Measurements from ENCODE around the gene PALLD. TPM values are rescaled to one million over a fixed set of nuclear protein-coding genes. Genes with fewer than 3 reads are reported as not detected.

The PALLD gene
- total RNA-seq, 1 donor from 2014 or later, result 16.4 TPM

- Mint-ChIP-seq H3K27me3 (ENCODE audit: unreplicated experiment) (peaks cover 1% of the 10 kb centered on the region), H3K4me3 (ENCODE audit: unreplicated experiment) (no peak overlapping the region), H3K9me3 (ENCODE audit: unreplicated experiment) (no peaks in the 10 kb centered on the region), H3K36me3 (ENCODE audit: low read depth, unreplicated experiment) (no peaks in the 10 kb centered on the region), H3K27ac (ENCODE audit: unreplicated experiment) (no peak overlapping the region), H3K4me1 (ENCODE audit: unreplicated experiment) (no peaks in the 10 kb centered on the region)
- no peak for TF ChIP-seq CTCF (IDR thresholded peaks at IDR 0.05; ENCODE audit: unreplicated experiment)
- DNase-seq (ENCODE audit: low spot score), result no peak
Measured at GRCh38 chr4:168588916-168589531, 92.2 kb downstream of the PALLD start.

GRCh38 chr4:168592676-168593075 lies 95.8 kb downstream of the PALLD start:
- no peak overlapping the region for H3K4me3 Mint-ChIP-seq (ENCODE audit: unreplicated experiment)
- H3K27ac Mint-ChIP-seq (ENCODE audit: unreplicated experiment), result no peak overlapping the region
- no peaks in the 10 kb centered on the region for H3K4me1 Mint-ChIP-seq (ENCODE audit: unreplicated experiment)
- H3K9me3 Mint-ChIP-seq (ENCODE audit: unreplicated experiment), result no peaks in the 10 kb centered on the region
- peaks cover 1% of the 10 kb centered on the region for H3K27me3 Mint-ChIP-seq (ENCODE audit: unreplicated experiment)
- TF ChIP-seq CTCF (IDR thresholded peaks at IDR 0.05; ENCODE audit: unreplicated experiment), result no peak
- no peaks in the 10 kb centered on the region for H3K36me3 Mint-ChIP-seq (ENCODE audit: low read depth, unreplicated experiment)
- DNase-seq (ENCODE audit: low spot score), result no peak

- no peaks in the 10 kb centered on the region for H3K9me3 Mint-ChIP-seq (ENCODE audit: unreplicated experiment)
- no peak for TF ChIP-seq CTCF (IDR thresholded peaks at IDR 0.05; ENCODE audit: unreplicated experiment)
- no peaks in the 10 kb centered on the region for H3K36me3 Mint-ChIP-seq (ENCODE audit: low read depth, unreplicated experiment)
- no peak for DNase-seq (ENCODE audit: low spot score)
- no peak overlapping the region for H3K4me3 Mint-ChIP-seq (ENCODE audit: unreplicated experiment)
- no peaks in the 10 kb centered on the region for H3K4me1 Mint-ChIP-seq (ENCODE audit: unreplicated experiment)
- H3K27me3 Mint-ChIP-seq (ENCODE audit: unreplicated experiment), result peaks cover 1% of the 10 kb centered on the region
- no peak overlapping the region for H3K27ac Mint-ChIP-seq (ENCODE audit: unreplicated experiment)
Measured at GRCh38 chr4:168593399-168593798, 96.5 kb downstream of the PALLD start.

GRCh38 chr4:168594121-168594520 lies 97.3 kb downstream of the PALLD start:
- no peak overlapping the region for H3K27ac Mint-ChIP-seq (ENCODE audit: unreplicated experiment)
- peaks cover 1% of the 10 kb centered on the region for H3K27me3 Mint-ChIP-seq (ENCODE audit: unreplicated experiment)

More at GRCh38 chr4:168594121-168594520, 97.3 kb downstream of the PALLD start:
- no peak for TF ChIP-seq CTCF (IDR thresholded peaks at IDR 0.05; ENCODE audit: unreplicated experiment)
- Mint-ChIP-seq H3K4me3 (ENCODE audit: unreplicated experiment) (no peak overlapping the region), H3K36me3 (ENCODE audit: low read depth, unreplicated experiment) (no peaks in the 10 kb centered on the region), H3K4me1 (ENCODE audit: unreplicated experiment) (no peaks in the 10 kb centered on the region), H3K9me3 (ENCODE audit: unreplicated experiment) (no peaks in the 10 kb centered on the region)
- DNase-seq (ENCODE audit: low spot score), result no peak
